GM12891 (cell line): ENCODE measurements around the gene DPAGT1.

ENCODE experiments used
- POLR2A ChIP-seq: IDR thresholded peaks from 2 replicates; pipeline ENCODE4 v1.6.1; 2011; ENCODE audit warnings: low read depth, low read length, control low read depth
- POLR2AphosphoS5 ChIP-seq: IDR thresholded peaks from 2 replicates; pipeline ENCODE4 v1.6.1; 2011; ENCODE audit warnings: low read depth, low read length, control low read depth

GRCh38 chr11:119057000-119057769 lies 44.5 kb downstream of the DPAGT1 start, which contains the start of gene HYOU1:
- TF ChIP-seq POLR2A = peak; percentile 65
- peak; percentile 58 for TF ChIP-seq POLR2AphosphoS5
